Fibroblast of mammary gland (primary cell): ENCODE results near the gene NET1.

Source experiments
- DNase-seq: peaks from one replicate; pipeline ENCODE4 v3.0.0-alpha.2; 2010; ENCODE audit warnings: low read depth
- H3K4me3 ChIP-seq: 2 replicates; pipeline ENCODE4 v1.5.1; 2011; ENCODE audit warnings: low read depth, mild to moderate bottlenecking, low read length, moderate library complexity; ENCODE audit not compliant: control insufficient read depth
- CTCF ChIP-seq: conservative IDR thresholded peaks from 2 replicates; pipeline ENCODE4 v1.5.1; 2011; ENCODE audit warnings: low read depth, low read length, inconsistent platforms; ENCODE audit not compliant: control insufficient read depth, insufficient read depth

Gene NET1

GRCh38 chr10:5412277-5412941 is at the start of gene NET1:
TSS of gene NET1 (plus strand) at chr10:5412557. CDS start at chr10:5412693, 136 bp downstream.
- TF ChIP-seq CTCF = no peak
- DNase-seq = peak; percentile 85
- H3K4me3 ChIP-seq = peak within 1 kb of the TSS; percentile 72

GRCh38 chr10:5362873-5363272 is 49.5 kb upstream of the NET1 start:
- no peak for TF ChIP-seq CTCF
- DNase-seq = no peak
- no peak overlapping the region for H3K4me3 ChIP-seq

GRCh38 chr10:5364374-5364773 is 48.0 kb upstream of the NET1 start:
- H3K4me3 ChIP-seq = no peak overlapping the region
- DNase-seq = no peak
- no peak for TF ChIP-seq CTCF

GRCh38 chr10:5364890-5365338 is 47.4 kb upstream of the NET1 start, which contains the start of gene UCN3:
TSS of gene UCN3 (plus strand) at chr10:5364966. CDS start at chr10:5373721, 8,755 bp downstream.
- no peak for TF ChIP-seq CTCF
- H3K4me3 ChIP-seq = no peak within 1 kb of the TSS
- no peak for DNase-seq

- H3K4me3 ChIP-seq = no peak overlapping the region
- no peak for DNase-seq
- no peak for TF ChIP-seq CTCF
Measured at GRCh38 chr10:5365928-5366327, 46.4 kb upstream of the NET1 start.

GRCh38 chr10:5369362-5370158 is 42.8 kb upstream of the NET1 start:
- DNase-seq = no peak
- H3K4me3 ChIP-seq = no peak overlapping the region
- no peak for TF ChIP-seq CTCF
